Fibroblast of lung (primary cell): ENCODE results near the gene APPBP2. TPM values are rescaled to one million over a fixed set of nuclear protein-coding genes. Genes with fewer than 3 reads are reported as not detected.

Experiments
- DNase-seq, 2 donors: peaks; one replicate each; pipeline versions ENCODE4 v3.0.0 to v3.0.0-alpha.2; 2010; ENCODE audit warnings: low read depth in 2 of 2
- H2AFZ ChIP-seq: 2 replicates; pipeline ENCODE4 v1.5.1; 2012; ENCODE audit warnings: low read length, control low read depth, inconsistent platforms
- H3K27ac ChIP-seq: 2 replicates; pipeline ENCODE4 v1.5.1; 2011; ENCODE audit warnings: low read length, control low read depth; ENCODE audit not compliant: insufficient read depth
- H3K27me3 ChIP-seq: 2 replicates; pipeline ENCODE4 v1.5.1; 2011; ENCODE audit warnings: mild to moderate bottlenecking, low read length; ENCODE audit not compliant: control insufficient read depth, insufficient read depth
- H3K36me3 ChIP-seq: 2 replicates; pipeline ENCODE4 v1.5.1; 2011; ENCODE audit warnings: low read length; ENCODE audit not compliant: control insufficient read depth, insufficient read depth
- H3K4me1 ChIP-seq: 2 replicates; pipeline ENCODE4 v1.5.1; 2011; ENCODE audit warnings: low read length; ENCODE audit not compliant: control insufficient read depth, insufficient read depth; ENCODE audit errors: extremely low read depth
- H3K4me2 ChIP-seq: 2 replicates; pipeline ENCODE4 v1.5.1; 2011; ENCODE audit warnings: low read length, control low read depth; ENCODE audit not compliant: insufficient read depth; ENCODE audit errors: extremely low read depth
- H3K4me3 ChIP-seq, 4 experiments: fragments of 200-600 bp in 1 of 4; sonication (generic) in 1 of 4; replicated peaks in 1 of 4; 2 replicates each; pipeline ENCODE4 v1.5.1; 2011 to 2016; ENCODE audit warnings: low read length in 4 of 4, low read depth in 3 of 4, mild to moderate bottlenecking in 3 of 4, control low read depth in 2 of 4, inconsistent platforms in 1 of 4, mixed read lengths in 1 of 4; ENCODE audit not compliant: insufficient read depth in 1 of 4; ENCODE audit errors: control extremely low read depth in 1 of 4
- H3K79me2 ChIP-seq: 2 replicates; pipeline ENCODE4 v1.5.1; 2012; ENCODE audit warnings: mild to moderate bottlenecking, low read length, inconsistent platforms; ENCODE audit not compliant: control insufficient read depth, insufficient read depth
- H3K9ac ChIP-seq: 2 replicates; pipeline ENCODE4 v1.5.1; 2011; ENCODE audit warnings: mild to moderate bottlenecking, low read length, control low read depth; ENCODE audit not compliant: insufficient read depth
- H3K9me3 ChIP-seq: 2 replicates; pipeline ENCODE4 v1.5.1; 2012; ENCODE audit warnings: low read depth, low read length; ENCODE audit not compliant: control insufficient read depth, insufficient read depth
- H4K20me1 ChIP-seq: 2 replicates; pipeline ENCODE4 v1.5.1; 2011; ENCODE audit warnings: low read length; ENCODE audit not compliant: control insufficient read depth, insufficient read depth; ENCODE audit errors: extremely low read depth
- CTCF ChIP-seq, 2 donors: IDR thresholded peaks in 1 of 2; conservative IDR thresholded peaks in 1 of 2; 1 replicate in 1 of 2; 2 replicates in 1 of 2; pipeline ENCODE4 v1.5.1; 2011 to 2012; ENCODE audit warnings: low read length in 2 of 2, control low read depth in 1 of 2, inconsistent platforms in 1 of 2, low read depth in 1 of 2, mild to moderate bottlenecking in 1 of 2
- EZH2 ChIP-seq: IDR thresholded peaks from 2 replicates; pipeline ENCODE4 v1.5.1; 2012; ENCODE audit warnings: low read length, control low read depth, mild to moderate bottlenecking; ENCODE audit errors: missing control alignments
- polyA plus RNA-seq, 2 donors: library from polyadenylated mRNA; depleted of rRNA in 1 of 2; stranded (reverse) in 1 of 2; unstranded in 1 of 2; fragments of >200 nt; gene quantifications; 2 replicates each; pipeline ENCODE4 v1.2.1, GENCODE V29; 2011 to 2012; ENCODE audit warnings: missing spikeins in 1 of 2
- total RNA-seq: library from RNA; depleted of rRNA; stranded (reverse); fragments of >200 nt; gene quantifications from 2 replicates; pipeline ENCODE4 v1.2.1, GENCODE V29; 2014

APPBP2 gene
- total and polyA plus RNA-seq, 2 donors (not counting 1 experiment from before 2014, with no cell fraction given): 45.0 to 58.1 TPM

- H3K27ac ChIP-seq: no peak overlapping the region
- H3K4me1 ChIP-seq: no peaks in the 10 kb centered on the region
- H3K9me3 ChIP-seq: no peaks in the 10 kb centered on the region
Observed at GRCh38 chr17:60559995-60560859, 34.2 kb upstream of the APPBP2 start.

GRCh38 chr17:60559659-60559994 lies 33.6 kb upstream of the APPBP2 start:
- no peak overlapping the region for H2AFZ ChIP-seq
- H3K4me2 ChIP-seq: no peak overlapping the region
- H3K4me3 ChIP-seq: no peak overlapping the region
- DNase-seq: no peak
- TF ChIP-seq EZH2 (no peak), CTCF (conservative IDR thresholded peaks at IDR 0.05 in 1 of 2, IDR thresholded peaks at IDR 0.05 in 1 of 2; ENCODE audit: low read depth in 1 of 2, low read length in 2 of 2) (no peak)
- H3K27me3 ChIP-seq: no peaks in the 10 kb centered on the region
- no peaks in the 10 kb centered on the region for H3K4me1 ChIP-seq
- no peak overlapping the region for H3K9ac ChIP-seq
- no peak overlapping the region for H3K27ac ChIP-seq
- no peaks in the 10 kb centered on the region for H3K9me3 ChIP-seq
- no peaks in the 10 kb centered on the region for H4K20me1 ChIP-seq
- no peaks in the 10 kb centered on the region for H3K79me2 ChIP-seq
- no peaks in the 10 kb centered on the region for H3K36me3 ChIP-seq

More at GRCh38 chr17:60559995-60560859, 34.2 kb upstream of the APPBP2 start:
- H3K4me2 ChIP-seq: no peak overlapping the region
- H2AFZ ChIP-seq: no peak overlapping the region
- H3K36me3 ChIP-seq: no peaks in the 10 kb centered on the region
- H3K27me3 ChIP-seq: no peaks in the 10 kb centered on the region
- H4K20me1 ChIP-seq: no peaks in the 10 kb centered on the region
- H3K79me2 ChIP-seq: no peaks in the 10 kb centered on the region
- no peak for TF ChIP-seq CTCF (conservative IDR thresholded peaks at IDR 0.05 in 1 of 2, IDR thresholded peaks at IDR 0.05 in 1 of 2; ENCODE audit: low read depth in 1 of 2, low read length in 2 of 2)
- no peak for TF ChIP-seq EZH2
- no peak overlapping the region for H3K9ac ChIP-seq
- H3K4me3 ChIP-seq: no peak overlapping the region
- DNase-seq: no peak

- Histone ChIP-seq H3K36me3 (no peaks in the 10 kb centered on the region), H3K9me3 (no peaks in the 10 kb centered on the region), H3K4me2 (no peak overlapping the region), H4K20me1 (no peaks in the 10 kb centered on the region), H3K27me3 (no peaks in the 10 kb centered on the region), H3K4me3 (no peak overlapping the region), H3K4me1 (no peaks in the 10 kb centered on the region), H3K9ac (no peak overlapping the region), H3K79me2 (no peaks in the 10 kb centered on the region), H3K27ac (no peak overlapping the region), H2AFZ (no peak overlapping the region)
- DNase-seq: no peak
- TF ChIP-seq EZH2 (no peak), CTCF (conservative IDR thresholded peaks at IDR 0.05 in 1 of 2, IDR thresholded peaks at IDR 0.05 in 1 of 2; ENCODE audit: low read depth in 1 of 2, low read length in 2 of 2) (no peak)
Observed at GRCh38 chr17:60557805-60558204, 31.8 kb upstream of the APPBP2 start.
